ENCODE measurements around the gene FABP7.
"Not testable (repeated sequence)": the region's sequence is repeated elsewhere in the genome, so short reads cannot be mapped to it uniquely, and the experiment has no call there.

Gene FABP7

DNA sequence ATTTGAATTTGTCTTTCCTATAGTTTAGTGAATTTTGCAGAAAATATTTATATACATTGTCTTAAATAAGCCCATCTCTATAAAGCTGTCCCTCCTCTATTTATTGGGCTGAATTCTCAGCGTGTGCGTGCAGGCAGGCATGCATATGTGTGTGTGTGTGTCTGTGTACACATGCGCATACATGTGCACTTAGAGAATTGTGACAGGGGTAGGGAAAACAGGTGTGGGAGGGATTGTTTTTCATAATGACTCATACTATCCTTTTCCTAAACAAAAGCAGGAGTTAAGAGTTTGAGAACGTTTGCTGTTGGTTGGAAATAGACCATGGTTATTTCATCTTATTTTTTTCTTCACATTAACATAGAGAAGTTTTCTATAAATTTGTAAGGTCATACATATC lies 43.4 kb upstream of the FABP7 start:
- TF ChIP-seq, protein P1, sequence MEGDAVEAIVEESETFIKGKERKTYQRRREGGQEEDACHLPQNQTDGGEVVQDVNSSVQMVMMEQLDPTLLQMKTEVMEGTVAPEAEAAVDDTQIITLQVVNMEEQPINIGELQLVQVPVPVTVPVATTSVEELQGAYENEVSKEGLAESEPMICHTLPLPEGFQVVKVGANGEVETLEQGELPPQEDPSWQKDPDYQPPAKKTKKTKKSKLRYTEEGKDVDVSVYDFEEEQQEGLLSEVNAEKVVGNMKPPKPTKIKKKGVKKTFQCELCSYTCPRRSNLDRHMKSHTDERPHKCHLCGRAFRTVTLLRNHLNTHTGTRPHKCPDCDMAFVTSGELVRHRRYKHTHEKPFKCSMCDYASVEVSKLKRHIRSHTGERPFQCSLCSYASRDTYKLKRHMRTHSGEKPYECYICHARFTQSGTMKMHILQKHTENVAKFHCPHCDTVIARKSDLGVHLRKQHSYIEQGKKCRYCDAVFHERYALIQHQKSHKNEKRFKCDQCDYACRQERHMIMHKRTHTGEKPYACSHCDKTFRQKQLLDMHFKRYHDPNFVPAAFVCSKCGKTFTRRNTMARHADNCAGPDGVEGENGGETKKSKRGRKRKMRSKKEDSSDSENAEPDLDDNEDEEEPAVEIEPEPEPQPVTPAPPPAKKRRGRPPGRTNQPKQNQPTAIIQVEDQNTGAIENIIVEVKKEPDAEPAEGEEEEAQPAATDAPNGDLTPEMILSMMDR (IDR thresholded peaks at IDR 0.05; ENCODE audit: low read depth, low read length, missing control alignments), result no peak
- in situ Hi-C loops (cut with HindIII; ENCODE audit: low sequenced_read_pairs), result no loop called here

DNA sequence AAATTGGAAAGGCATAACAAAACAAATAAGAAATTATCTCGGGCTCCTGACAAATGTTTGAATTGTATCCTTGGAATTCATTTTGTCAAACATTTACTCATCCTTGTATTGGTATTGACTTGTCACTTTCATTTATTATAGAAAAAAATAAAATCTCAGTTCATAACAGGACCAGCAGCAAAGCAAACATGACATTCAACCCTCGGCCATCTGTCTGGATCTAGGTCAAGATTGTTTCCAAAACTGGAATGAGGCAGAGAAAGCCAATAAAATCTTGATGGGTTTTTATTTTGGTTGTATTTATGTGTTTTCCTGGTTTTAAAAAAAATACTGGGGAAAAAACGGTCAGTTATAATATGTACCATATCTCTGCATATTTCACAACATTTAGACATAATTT lies 42.9 kb upstream of the FABP7 start:
- TF ChIP-seq, protein P1 (IDR thresholded peaks at IDR 0.05; ENCODE audit: low read depth, low read length, missing control alignments), result no peak
- no peak for DNase-seq (ENCODE audit: low read depth)
- in situ Hi-C loops (cut with HindIII; ENCODE audit: low sequenced_read_pairs), result no loop called here
- no peak overlapping the region for H3K4me3 ChIP-seq (ENCODE audit: low read depth, low read length)

More for the DNA sequence above, 43.4 kb upstream of the FABP7 start:
- no peak for DNase-seq (ENCODE audit: low read depth)
- H3K4me3 ChIP-seq (ENCODE audit: low read depth, low read length), result no peak overlapping the region

DNA sequence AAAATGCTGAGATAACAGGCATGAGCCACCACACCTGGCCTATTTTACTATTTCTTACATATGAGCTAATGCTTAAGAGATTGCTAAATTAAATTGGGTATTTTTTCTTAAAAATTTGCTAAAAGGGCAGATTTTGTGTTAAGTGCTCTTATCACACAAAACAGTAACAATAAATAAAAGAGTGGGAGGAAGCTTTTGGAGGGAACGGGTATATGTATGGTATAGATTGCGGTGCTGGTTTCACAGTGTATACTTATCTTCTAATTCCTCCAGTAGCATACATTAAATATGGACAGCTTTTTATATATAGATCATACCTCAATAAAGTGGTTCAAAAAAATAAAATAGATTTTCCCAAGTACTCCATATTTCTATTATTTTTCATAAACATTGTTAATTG lies 39.4 kb upstream of the FABP7 start:
- DNase-seq (ENCODE audit: low read depth), result no peak
- in situ Hi-C loops (cut with HindIII; ENCODE audit: low sequenced_read_pairs), result no loop called here
- TF ChIP-seq, protein P1 (IDR thresholded peaks at IDR 0.05; ENCODE audit: low read depth, low read length, missing control alignments), result no peak

DNA sequence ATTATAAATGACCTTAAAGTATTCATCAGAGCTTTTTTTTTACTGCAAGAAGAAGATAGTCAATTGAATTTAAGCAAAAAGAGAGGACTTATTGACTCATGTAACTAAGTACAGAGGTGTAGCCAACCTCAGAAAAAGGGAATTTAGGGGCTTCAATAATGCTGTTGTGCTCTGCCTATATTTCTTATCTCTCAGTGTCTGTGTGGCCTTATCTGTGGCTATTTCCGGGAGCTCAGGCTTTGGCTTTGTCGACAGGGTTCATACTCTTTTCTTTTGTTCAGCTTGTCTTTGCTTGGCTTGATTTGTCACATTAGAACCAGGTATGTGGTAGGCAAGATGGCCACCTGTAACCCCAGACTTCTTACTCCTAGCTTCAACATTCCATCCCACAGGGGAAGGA lies 38.6 kb upstream of the FABP7 start:
- H3K4me3 ChIP-seq (ENCODE audit: low read depth, low read length), result no peak overlapping the region
- TF ChIP-seq, protein P1 (IDR thresholded peaks at IDR 0.05; ENCODE audit: low read depth, low read length, missing control alignments), result no peak
- in situ Hi-C loops (cut with HindIII; ENCODE audit: low sequenced_read_pairs), result no loop called here
- no peak for DNase-seq (ENCODE audit: low read depth)

More for the DNA sequence above, 39.4 kb upstream of the FABP7 start:
- H3K4me3 ChIP-seq (ENCODE audit: low read depth, low read length), result no peak overlapping the region

DNA sequence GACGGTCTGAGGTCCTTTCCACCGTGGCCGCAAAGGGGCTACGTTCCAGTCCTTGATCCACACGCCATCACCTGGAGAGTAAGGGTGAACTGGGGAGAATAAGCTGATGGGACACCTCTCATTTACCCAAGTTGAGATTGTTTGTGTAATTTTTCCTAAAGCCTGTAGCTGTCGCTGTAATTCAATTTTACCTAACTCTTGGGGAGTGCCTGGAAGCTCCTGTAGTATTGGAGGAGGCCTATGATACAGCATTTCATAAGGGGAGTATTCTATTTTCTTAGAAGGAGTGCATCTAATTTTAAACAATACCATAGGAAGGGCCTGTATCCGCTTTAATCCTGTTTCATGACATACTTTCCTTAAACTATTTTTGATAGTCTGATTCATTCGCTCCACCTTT lies 35.3 kb upstream of the FABP7 start:
- in situ Hi-C loops (cut with HindIII; ENCODE audit: low sequenced_read_pairs); DNase-seq (ENCODE audit: low read depth); H3K4me3 ChIP-seq (ENCODE audit: low read depth, low read length): not testable (repeated sequence)
- TF ChIP-seq, protein P1 (IDR thresholded peaks at IDR 0.05; ENCODE audit: low read depth, low read length, missing control alignments), result peak; percentile 49

DNA sequence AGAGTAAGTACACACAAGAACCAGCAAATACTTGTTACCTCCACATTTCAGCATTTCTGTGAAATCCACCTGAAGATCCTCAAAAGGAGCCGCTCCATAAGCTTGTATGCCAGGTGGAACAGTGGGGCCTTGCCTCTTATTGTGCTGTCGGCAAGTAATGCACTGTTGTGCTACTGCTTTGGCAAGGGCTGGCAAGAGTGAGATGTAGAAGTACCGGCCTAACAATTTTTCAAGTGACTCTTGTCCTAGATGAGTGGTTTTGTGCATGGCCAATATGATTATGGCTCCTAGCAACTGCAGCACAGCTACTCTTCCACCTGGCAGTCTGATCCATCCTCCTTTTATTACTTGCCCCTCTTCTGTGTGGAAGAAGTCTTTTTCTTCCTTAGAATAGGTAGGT lies 34.7 kb upstream of the FABP7 start:
- DNase-seq (ENCODE audit: low read depth); in situ Hi-C loops (cut with HindIII; ENCODE audit: low sequenced_read_pairs): not testable (repeated sequence)

DNA sequence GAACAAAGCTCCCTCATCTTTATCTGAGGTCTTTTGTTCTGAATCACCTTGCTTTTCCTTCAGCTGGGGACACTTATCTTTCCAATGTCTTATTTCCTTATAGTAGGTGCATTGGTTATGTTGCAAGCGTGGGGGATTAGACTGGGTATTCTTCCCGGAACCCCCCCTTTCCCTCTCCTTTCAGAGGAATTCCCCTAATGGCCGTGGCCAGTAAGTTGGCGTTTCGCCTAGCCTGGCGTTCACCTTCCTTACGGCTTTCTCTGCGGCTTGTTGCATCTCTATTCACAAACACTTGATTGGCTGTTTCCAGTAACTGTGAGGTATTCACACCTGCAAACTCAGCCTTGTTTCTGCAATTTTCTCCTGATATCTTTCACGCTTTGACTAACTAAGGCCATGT lies 32.8 kb upstream of the FABP7 start:
- TF ChIP-seq, protein P1 (IDR thresholded peaks at IDR 0.05; ENCODE audit: low read depth, low read length, missing control alignments), result no peak
- in situ Hi-C loops (cut with HindIII; ENCODE audit: low sequenced_read_pairs), result no loop called here
- no peak for DNase-seq (ENCODE audit: low read depth)
- no peak overlapping the region for H3K4me3 ChIP-seq (ENCODE audit: low read depth, low read length)

More for the DNA sequence above, 34.7 kb upstream of the FABP7 start:
- not testable (repeated sequence) for H3K4me3 ChIP-seq (ENCODE audit: low read depth, low read length)

Data from astrocyte of the cerebellum (primary cell).